ENCODE data around the gene GCK. TPM values are rescaled to one million over a fixed set of nuclear protein-coding genes. Genes with fewer than 3 reads are reported as not detected.

Gene GCK
- polyA plus RNA-seq, 1 of the 3 experiments (the other 2 are of a cell fraction) = 1.6 TPM

- no peaks in the 10 kb centered on the region for H3K9me2 ChIP-seq
- no peaks in the 10 kb centered on the region for H3K9me3 ChIP-seq
- ChIA-PET POLR2A (no interaction called here), CTCF (interaction anchor here (0.7 to 1.4 kb wide), 6 partner anchors 10 to 90 kb away, joined by 3 to 5 read pairs (median 4); partner anchors contain the start of gene POLD2)
- peak overlapping the region; percentile 13; the same call in 1 of the 2 replicates for H3K4me2 ChIP-seq
- H3K27me3 ChIP-seq (ENCODE audit: insufficient read depth) = peaks cover 5% of the 10 kb centered on the region; the same call in 1 of the 2 replicates
- H2AFZ ChIP-seq (ENCODE audit: low read depth) = peak overlapping the region; percentile 39; the same call in 1 of the 2 replicates
- no peaks in the 10 kb centered on the region for H3K36me3 ChIP-seq (replicated peaks in 1 of 2; ENCODE audit: control insufficient read depth in 1 of 2, insufficient read depth in 2 of 2, low read length in 1 of 2)
- peaks cover 0 to 16% of the 10 kb centered on the region in 2 experiments; a peak in 3 of 4 replicates for H3K4me1 ChIP-seq (ENCODE audit: control insufficient read depth in 1 of 2, insufficient read depth in 2 of 2, low read depth in 1 of 2, low read length in 1 of 2)
- no peaks in the 10 kb centered on the region for H3K79me2 ChIP-seq (ENCODE audit: insufficient read depth)
- TF ChIP-seq TAF1 (IDR thresholded peaks at IDR 0.05; ENCODE audit: borderline replicate concordance, low read depth, low read length) (no peak), YY1 (IDR thresholded peaks at IDR 0.05; ENCODE audit: low read depth) (no peak), GABPA (IDR thresholded peaks at IDR 0.05; ENCODE audit: low read depth) (no peak), ELF1 (IDR thresholded peaks at IDR 0.05) (no peak), FOSL2 (IDR thresholded peaks at IDR 0.05; ENCODE audit: borderline replicate concordance, low read depth) (no peak), RCOR1 (IDR thresholded peaks at IDR 0.05; ENCODE audit: low read length) (no peak), EP300 (IDR thresholded peaks at IDR 0.05; ENCODE audit: borderline replicate concordance in 1 of 2, low read depth in 1 of 2, low read length in 1 of 2) (no peak), CHD2 (IDR thresholded peaks at IDR 0.05; ENCODE audit: low read length, partially characterized antibody) (no peak), MEF2A (IDR thresholded peaks at IDR 0.05; ENCODE audit: borderline replicate concordance, low read depth) (no peak), REST (IDR thresholded peaks at IDR 0.05; ENCODE audit: low read depth, low read length) (no peak), SIN3A (IDR thresholded peaks at IDR 0.05; ENCODE audit: borderline replicate concordance, low read depth, low read length) (no peak), MAX (IDR thresholded peaks at IDR 0.05; ENCODE audit: low read depth) (no peak), POLR2AphosphoS5 (IDR thresholded peaks at IDR 0.05; ENCODE audit: low read depth, low read length) (no peak), TEAD4 (IDR thresholded peaks at IDR 0.05; ENCODE audit: borderline replicate concordance, insufficient read depth) (no peak), USF2 (IDR thresholded peaks at IDR 0.05; ENCODE audit: borderline replicate concordance, low read depth, low read length) (no peak), NRF1 (IDR thresholded peaks at IDR 0.05; ENCODE audit: low read depth, low read length) (no peak), EZH2phosphoT487 (IDR thresholded peaks at IDR 0.05; ENCODE audit: borderline replicate concordance, low read depth) (no peak), GATA2 (CRISPR knock-in tag; IDR thresholded peaks at IDR 0.05) (no peak), FOXM1 (IDR thresholded peaks at IDR 0.05; ENCODE audit: low read depth) (no peak), PBX3 (IDR thresholded peaks at IDR 0.05) (no peak)
- no peak for DNase-seq
- WGBS (ENCODE audit: low lambda C conversion rate) = 33% methylated on average over 1 of the region's 1 CpG
- no peak overlapping the region for H3K4me3 ChIP-seq (ENCODE audit: low read depth in 2 of 2, low read length in 1 of 2)
- no peaks in the 10 kb centered on the region for H4K20me1 ChIP-seq (ENCODE audit: insufficient read depth)
- peak overlapping the region in 1 of 2 experiments; percentile 67; a peak in 1 of 4 replicates for H3K27ac ChIP-seq (ENCODE audit: low read depth in 2 of 2, low read length in 1 of 2)
- H3F3A ChIP-seq (replicated peaks; ENCODE audit: insufficient read depth) = peaks cover 3% of the 10 kb centered on the region
- no peak overlapping the region for H3K9ac ChIP-seq
Observed at GRCh38 chr7:44162785-44163395, 26.3 kb downstream of the GCK start.

Data from SK-N-SH (cell line).